Measurements from ENCODE around the gene OR10H4.

The OR10H4 gene

DNA sequence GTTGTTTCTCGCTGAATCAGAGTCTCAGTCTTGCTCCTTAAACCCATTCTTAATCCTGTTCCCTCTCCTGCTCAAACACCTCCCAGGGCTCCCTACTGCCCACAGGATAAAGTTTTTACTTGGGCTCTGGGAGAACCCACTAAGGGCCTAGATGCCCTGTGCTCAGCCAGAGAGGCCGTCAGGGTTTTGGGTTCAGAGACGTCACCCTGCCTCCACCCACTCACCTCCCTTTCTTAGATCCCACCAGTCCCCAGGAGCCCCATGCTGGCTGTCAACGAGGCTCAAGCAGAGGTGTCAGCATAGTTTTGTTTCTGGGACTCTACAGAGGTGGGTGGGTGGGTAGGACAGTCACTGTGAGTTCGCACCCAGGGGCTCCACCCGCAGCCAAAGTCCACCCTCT lies 35.4 kb upstream of the OR10H4 start:
- TF ChIP-seq CTCF (IDR thresholded peaks at IDR 0.05; ENCODE audit: borderline replicate concordance, insufficient read depth, low read depth, low read length), result no peak
- no peak overlapping the region for H3K4me3 ChIP-seq (ENCODE audit: low read depth, low read length)

- no peak for TF ChIP-seq CTCF (IDR thresholded peaks at IDR 0.05; ENCODE audit: borderline replicate concordance, insufficient read depth, low read depth, low read length)
- no peak overlapping the region for H3K4me3 ChIP-seq (ENCODE audit: low read depth, low read length)
Observed at GRCh38 chr19:15913830-15914229, 35.0 kb upstream of the OR10H4 start.

GRCh38 chr19:15915109-15915508 lies 33.7 kb upstream of the OR10H4 start:
- TF ChIP-seq CTCF (IDR thresholded peaks at IDR 0.05; ENCODE audit: borderline replicate concordance, insufficient read depth, low read depth, low read length), result no peak
- no peak overlapping the region for H3K4me3 ChIP-seq (ENCODE audit: low read depth, low read length)

- TF ChIP-seq CTCF (IDR thresholded peaks at IDR 0.05; ENCODE audit: borderline replicate concordance, insufficient read depth, low read depth, low read length), result no peak
- H3K4me3 ChIP-seq (ENCODE audit: low read depth, low read length), result no peak overlapping the region
Observed at GRCh38 chr19:15919243-15919642, 29.6 kb upstream of the OR10H4 start.

GRCh38 chr19:15922021-15922420 lies 26.8 kb upstream of the OR10H4 start:
- TF ChIP-seq CTCF (IDR thresholded peaks at IDR 0.05; ENCODE audit: borderline replicate concordance, insufficient read depth, low read depth, low read length), result no peak
- no peak overlapping the region for H3K4me3 ChIP-seq (ENCODE audit: low read depth, low read length)

- no peak overlapping the region for H3K4me3 ChIP-seq (ENCODE audit: low read depth, low read length)
- TF ChIP-seq CTCF (IDR thresholded peaks at IDR 0.05; ENCODE audit: borderline replicate concordance, insufficient read depth, low read depth, low read length), result no peak
Observed at GRCh38 chr19:15923702-15924101, 25.1 kb upstream of the OR10H4 start.

DNA sequence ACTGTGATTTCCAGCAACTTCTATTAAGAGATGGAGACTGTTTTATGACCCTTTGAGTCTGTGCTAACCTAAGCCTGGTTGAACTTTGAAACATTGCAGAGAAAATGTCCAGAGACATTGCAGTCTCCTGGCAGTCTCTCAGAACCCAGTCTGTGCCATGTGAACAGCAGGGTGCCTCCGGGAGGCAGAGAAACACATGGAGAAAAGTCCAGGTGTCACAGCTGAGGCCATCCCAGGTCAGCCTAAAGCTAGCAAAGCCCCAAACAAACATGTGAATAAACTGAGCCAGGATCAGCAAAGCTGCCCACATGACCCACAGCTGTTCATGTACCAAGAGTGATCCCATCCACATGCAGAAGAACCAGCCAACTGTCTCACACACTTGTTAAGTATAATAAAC lies 22.3 kb upstream of the OR10H4 start:
- TF ChIP-seq CTCF (IDR thresholded peaks at IDR 0.05; ENCODE audit: borderline replicate concordance, insufficient read depth, low read depth, low read length), result no peak
- no peak overlapping the region for H3K4me3 ChIP-seq (ENCODE audit: low read depth, low read length)

Measured in GM12875 (cell line).